Measurements from ENCODE around the gene SRRM3. TPM values are rescaled to one million over a fixed set of nuclear protein-coding genes. Genes with fewer than 3 reads are reported as not detected.
"Not testable (repeated sequence)": the region's sequence is repeated elsewhere in the genome, so short reads cannot be mapped to it uniquely, and the experiment has no call there.

The SRRM3 gene
- total RNA-seq = 0.29 and 0.36 TPM in 2 replicates

GRCh38 chr7:76201732-76202665 is at the start of gene SRRM3:
SRRM3 (plus strand) TSS chr7:76201896; CDS start chr7:76235067, 33,171 bp downstream.
- Histone ChIP-seq H3K36me3 (ENCODE audit: insufficient read depth, low read length) (no peaks in the 10 kb centered on the region), H4K20me1 (ENCODE audit: insufficient read depth, low read length) (no peaks in the 10 kb centered on the region), H3K9me3 (ENCODE audit: low read depth, low read length) (no peaks in the 10 kb centered on the region), H3K4me3 (ENCODE audit: insufficient read depth, low read length) (no peak within 1 kb of the TSS), H3K27me3 (ENCODE audit: insufficient read depth, low read length) (peaks cover 2% of the 10 kb centered on the region), H2AFZ (ENCODE audit: low read length) (no peak within 1 kb of the TSS), H3K4me2 (ENCODE audit: insufficient read depth, low read length) (no peak within 1 kb of the TSS), H3K4me1 (ENCODE audit: insufficient read depth, low read length) (no peaks in the 10 kb centered on the region), H3K79me2 (ENCODE audit: insufficient read depth, low read length) (no peaks in the 10 kb centered on the region), H3K27ac (ENCODE audit: low read depth, low read length) (no peak within 1 kb of the TSS)
- DNase-seq (ENCODE audit: insufficient read length, low spot score, missing footprints) = peak; percentile 97
- TF ChIP-seq, protein P1, sequence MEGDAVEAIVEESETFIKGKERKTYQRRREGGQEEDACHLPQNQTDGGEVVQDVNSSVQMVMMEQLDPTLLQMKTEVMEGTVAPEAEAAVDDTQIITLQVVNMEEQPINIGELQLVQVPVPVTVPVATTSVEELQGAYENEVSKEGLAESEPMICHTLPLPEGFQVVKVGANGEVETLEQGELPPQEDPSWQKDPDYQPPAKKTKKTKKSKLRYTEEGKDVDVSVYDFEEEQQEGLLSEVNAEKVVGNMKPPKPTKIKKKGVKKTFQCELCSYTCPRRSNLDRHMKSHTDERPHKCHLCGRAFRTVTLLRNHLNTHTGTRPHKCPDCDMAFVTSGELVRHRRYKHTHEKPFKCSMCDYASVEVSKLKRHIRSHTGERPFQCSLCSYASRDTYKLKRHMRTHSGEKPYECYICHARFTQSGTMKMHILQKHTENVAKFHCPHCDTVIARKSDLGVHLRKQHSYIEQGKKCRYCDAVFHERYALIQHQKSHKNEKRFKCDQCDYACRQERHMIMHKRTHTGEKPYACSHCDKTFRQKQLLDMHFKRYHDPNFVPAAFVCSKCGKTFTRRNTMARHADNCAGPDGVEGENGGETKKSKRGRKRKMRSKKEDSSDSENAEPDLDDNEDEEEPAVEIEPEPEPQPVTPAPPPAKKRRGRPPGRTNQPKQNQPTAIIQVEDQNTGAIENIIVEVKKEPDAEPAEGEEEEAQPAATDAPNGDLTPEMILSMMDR (IDR thresholded peaks at IDR 0.05; ENCODE audit: extremely low read depth, low read depth, low read length) = peak; percentile 46

- Histone ChIP-seq H3K4me2 (ENCODE audit: insufficient read depth, low read length) (no peak overlapping the region), H3K9me3 (ENCODE audit: low read depth, low read length) (no peaks in the 10 kb centered on the region), H3K4me3 (ENCODE audit: insufficient read depth, low read length) (no peak overlapping the region), H2AFZ (ENCODE audit: low read length) (no peak overlapping the region), H3K79me2 (ENCODE audit: insufficient read depth, low read length) (no peaks in the 10 kb centered on the region), H4K20me1 (ENCODE audit: insufficient read depth, low read length) (no peaks in the 10 kb centered on the region), H3K27me3 (ENCODE audit: insufficient read depth, low read length) (peaks cover 22% of the 10 kb centered on the region), H3K4me1 (ENCODE audit: insufficient read depth, low read length) (no peaks in the 10 kb centered on the region), H3K27ac (ENCODE audit: low read depth, low read length) (no peak overlapping the region), H3K36me3 (ENCODE audit: insufficient read depth, low read length) (no peaks in the 10 kb centered on the region)
- TF ChIP-seq, protein P1 (IDR thresholded peaks at IDR 0.05; ENCODE audit: extremely low read depth, low read depth, low read length) = no peak
- peak; percentile 73 for DNase-seq (ENCODE audit: insufficient read length, low spot score, missing footprints)
Observed at GRCh38 chr7:76151932-76152331, 49.8 kb upstream of the SRRM3 start.

GRCh38 chr7:76153571-76154230 is 48.0 kb upstream of the SRRM3 start:
- H3K79me2 ChIP-seq (ENCODE audit: insufficient read depth, low read length); DNase-seq (ENCODE audit: insufficient read length, low spot score, missing footprints); H3K4me2 ChIP-seq (ENCODE audit: insufficient read depth, low read length): not testable (repeated sequence)

DNA sequence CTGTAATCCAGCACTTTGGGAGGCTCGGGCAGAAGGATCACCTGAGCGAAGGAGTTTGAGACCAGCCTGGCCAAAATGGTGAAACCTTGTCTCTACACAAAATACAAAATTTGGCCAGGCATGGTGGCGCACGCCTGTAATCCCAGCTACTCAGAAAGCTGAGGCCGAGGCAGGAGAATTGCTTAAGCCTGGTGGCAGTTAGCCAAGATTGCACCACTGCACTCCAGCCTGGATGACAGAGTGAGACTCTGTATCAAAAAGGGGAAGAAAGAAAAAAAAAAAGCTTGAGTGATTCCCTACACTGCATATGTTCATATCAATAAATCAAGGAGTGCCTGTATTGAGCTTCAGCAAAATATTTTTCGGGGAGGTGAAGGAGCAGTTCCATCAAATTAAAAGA is 45.8 kb upstream of the SRRM3 start:
- Histone ChIP-seq H3K4me1 (ENCODE audit: insufficient read depth, low read length) (no peaks in the 10 kb centered on the region), H3K36me3 (ENCODE audit: insufficient read depth, low read length) (no peaks in the 10 kb centered on the region), H2AFZ (ENCODE audit: low read length) (no peak overlapping the region), H4K20me1 (ENCODE audit: insufficient read depth, low read length) (no peaks in the 10 kb centered on the region), H3K27ac (ENCODE audit: low read depth, low read length) (no peak overlapping the region), H3K4me2 (ENCODE audit: insufficient read depth, low read length) (no peak overlapping the region), H3K27me3 (ENCODE audit: insufficient read depth, low read length) (peaks cover 11% of the 10 kb centered on the region), H3K79me2 (ENCODE audit: insufficient read depth, low read length) (no peaks in the 10 kb centered on the region), H3K4me3 (ENCODE audit: insufficient read depth, low read length) (no peak overlapping the region), H3K9me3 (ENCODE audit: low read depth, low read length) (no peaks in the 10 kb centered on the region)
- TF ChIP-seq, protein P1 (IDR thresholded peaks at IDR 0.05; ENCODE audit: extremely low read depth, low read depth, low read length) = no peak
- DNase-seq (ENCODE audit: insufficient read length, low spot score, missing footprints) = no peak

More at GRCh38 chr7:76153571-76154230, 48.0 kb upstream of the SRRM3 start:
- not testable (repeated sequence) for H3K36me3 ChIP-seq (ENCODE audit: insufficient read depth, low read length); H3K9me3 ChIP-seq (ENCODE audit: low read depth, low read length); H3K4me1 ChIP-seq (ENCODE audit: insufficient read depth, low read length); H4K20me1 ChIP-seq (ENCODE audit: insufficient read depth, low read length); H3K27ac ChIP-seq (ENCODE audit: low read depth, low read length); H3K4me3 ChIP-seq (ENCODE audit: insufficient read depth, low read length); H2AFZ ChIP-seq (ENCODE audit: low read length)
- peaks cover 22% of the 10 kb centered on the region for H3K27me3 ChIP-seq (ENCODE audit: insufficient read depth, low read length)

- H4K20me1 ChIP-seq (ENCODE audit: insufficient read depth, low read length); DNase-seq (ENCODE audit: insufficient read length, low spot score, missing footprints); H3K27ac ChIP-seq (ENCODE audit: low read depth, low read length); H3K36me3 ChIP-seq (ENCODE audit: insufficient read depth, low read length); H3K4me2 ChIP-seq (ENCODE audit: insufficient read depth, low read length); H3K4me1 ChIP-seq (ENCODE audit: insufficient read depth, low read length); H3K4me3 ChIP-seq (ENCODE audit: insufficient read depth, low read length); H2AFZ ChIP-seq (ENCODE audit: low read length); H3K9me3 ChIP-seq (ENCODE audit: low read depth, low read length); H3K79me2 ChIP-seq (ENCODE audit: insufficient read depth, low read length); H3K27me3 ChIP-seq (ENCODE audit: insufficient read depth, low read length): not testable (repeated sequence)
Observed at GRCh38 chr7:76156992-76157685, 44.6 kb upstream of the SRRM3 start.

DNA sequence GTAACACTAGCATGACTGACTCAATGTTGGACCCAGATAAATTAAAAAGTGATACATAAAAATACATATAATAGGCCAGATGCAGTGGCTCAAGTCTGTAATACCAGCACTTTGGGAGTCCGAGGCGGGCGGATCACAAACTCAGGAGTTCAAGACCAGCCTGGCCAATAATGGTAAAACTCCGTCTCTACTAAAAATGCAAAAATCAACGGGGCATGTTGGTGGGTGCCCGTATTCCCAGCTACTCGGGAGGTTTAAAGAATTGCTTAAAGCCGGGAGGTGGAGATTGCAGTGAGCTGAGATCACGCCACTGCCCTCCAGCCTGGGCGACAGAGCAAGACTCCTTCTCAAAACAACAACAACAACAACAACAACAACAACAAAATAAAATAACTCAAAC is 43.3 kb upstream of the SRRM3 start:
- H4K20me1 ChIP-seq (ENCODE audit: insufficient read depth, low read length); H3K79me2 ChIP-seq (ENCODE audit: insufficient read depth, low read length); H3K4me1 ChIP-seq (ENCODE audit: insufficient read depth, low read length); H3K27me3 ChIP-seq (ENCODE audit: insufficient read depth, low read length); H3K4me2 ChIP-seq (ENCODE audit: insufficient read depth, low read length); H3K27ac ChIP-seq (ENCODE audit: low read depth, low read length); H3K9me3 ChIP-seq (ENCODE audit: low read depth, low read length); H3K36me3 ChIP-seq (ENCODE audit: insufficient read depth, low read length); H2AFZ ChIP-seq (ENCODE audit: low read length); DNase-seq (ENCODE audit: insufficient read length, low spot score, missing footprints); H3K4me3 ChIP-seq (ENCODE audit: insufficient read depth, low read length): not testable (repeated sequence)

Data from osteoblast (primary cell).